Epithelial cell of esophagus (primary cell): ENCODE data around the gene PTGDR.

Experiments used
- DNase-seq: peaks from one replicate; pipeline ENCODE4 v3.0.0; 2010; ENCODE audit warnings: low read depth
- H3K4me3 ChIP-seq: 2 replicates; pipeline ENCODE4 v1.5.1; 2011; ENCODE audit warnings: mild to moderate bottlenecking, low read length, control low read depth
- TF ChIP-seq, protein P1 (sequence below): IDR thresholded peaks from 2 replicates; pipeline ENCODE4 v1.5.1; 2011; ENCODE audit warnings: low read depth, mild to moderate bottlenecking, low read length, control low read depth, inconsistent platforms; ENCODE audit not compliant: insufficient read depth; ENCODE audit errors: missing control alignments

PTGDR gene

DNA sequence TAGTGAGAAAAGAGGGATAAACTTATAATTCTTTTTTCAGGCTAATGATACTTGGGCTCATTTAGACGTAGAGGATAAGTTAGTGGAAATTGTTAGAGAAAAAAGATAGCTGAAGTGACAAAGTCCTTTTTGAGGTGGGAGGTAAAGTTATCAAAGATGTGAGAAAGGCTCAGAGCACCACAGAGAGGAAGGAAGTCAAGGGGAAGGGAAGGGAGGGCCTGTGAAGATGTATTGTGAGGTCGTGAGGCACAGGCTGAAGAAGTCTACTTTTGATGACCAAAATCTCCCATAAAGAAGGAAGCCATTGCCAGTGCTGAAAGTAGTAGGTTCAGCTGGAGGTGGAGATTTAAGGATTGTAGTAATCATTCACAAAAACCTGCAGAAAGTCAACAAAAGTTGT, 19.4 kb upstream of the PTGDR start:
- TF ChIP-seq, protein P1, sequence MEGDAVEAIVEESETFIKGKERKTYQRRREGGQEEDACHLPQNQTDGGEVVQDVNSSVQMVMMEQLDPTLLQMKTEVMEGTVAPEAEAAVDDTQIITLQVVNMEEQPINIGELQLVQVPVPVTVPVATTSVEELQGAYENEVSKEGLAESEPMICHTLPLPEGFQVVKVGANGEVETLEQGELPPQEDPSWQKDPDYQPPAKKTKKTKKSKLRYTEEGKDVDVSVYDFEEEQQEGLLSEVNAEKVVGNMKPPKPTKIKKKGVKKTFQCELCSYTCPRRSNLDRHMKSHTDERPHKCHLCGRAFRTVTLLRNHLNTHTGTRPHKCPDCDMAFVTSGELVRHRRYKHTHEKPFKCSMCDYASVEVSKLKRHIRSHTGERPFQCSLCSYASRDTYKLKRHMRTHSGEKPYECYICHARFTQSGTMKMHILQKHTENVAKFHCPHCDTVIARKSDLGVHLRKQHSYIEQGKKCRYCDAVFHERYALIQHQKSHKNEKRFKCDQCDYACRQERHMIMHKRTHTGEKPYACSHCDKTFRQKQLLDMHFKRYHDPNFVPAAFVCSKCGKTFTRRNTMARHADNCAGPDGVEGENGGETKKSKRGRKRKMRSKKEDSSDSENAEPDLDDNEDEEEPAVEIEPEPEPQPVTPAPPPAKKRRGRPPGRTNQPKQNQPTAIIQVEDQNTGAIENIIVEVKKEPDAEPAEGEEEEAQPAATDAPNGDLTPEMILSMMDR: no peak
- no peak overlapping the region for H3K4me3 ChIP-seq
- no peak for DNase-seq

DNA sequence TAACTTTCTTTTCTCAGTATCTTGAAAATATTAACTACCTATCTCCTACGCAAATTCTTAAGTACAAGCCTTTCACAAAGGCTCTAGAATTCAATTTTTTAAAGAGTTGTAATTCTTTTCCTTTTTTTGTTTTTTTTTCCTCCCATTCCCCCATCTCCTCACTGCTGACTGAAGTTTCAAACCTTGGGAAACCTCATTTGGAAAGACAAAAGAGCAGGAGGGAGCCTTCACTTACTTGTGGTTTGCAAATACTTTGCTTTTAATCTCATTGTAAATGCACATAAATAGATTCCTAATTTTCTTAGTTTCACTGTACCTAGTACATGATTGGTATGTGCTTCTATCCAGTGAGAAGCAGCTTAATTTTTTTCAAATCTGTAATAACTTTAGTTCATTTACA, 15.8 kb upstream of the PTGDR start:
- no peak overlapping the region for H3K4me3 ChIP-seq
- TF ChIP-seq, protein P1: no peak
- DNase-seq: no peak

- H3K4me3 ChIP-seq: no peak overlapping the region
- TF ChIP-seq, protein P1: no peak
- DNase-seq: peak; percentile 7
Measured at GRCh38 chr14:52253503-52253902, 14.0 kb upstream of the PTGDR start.

DNA sequence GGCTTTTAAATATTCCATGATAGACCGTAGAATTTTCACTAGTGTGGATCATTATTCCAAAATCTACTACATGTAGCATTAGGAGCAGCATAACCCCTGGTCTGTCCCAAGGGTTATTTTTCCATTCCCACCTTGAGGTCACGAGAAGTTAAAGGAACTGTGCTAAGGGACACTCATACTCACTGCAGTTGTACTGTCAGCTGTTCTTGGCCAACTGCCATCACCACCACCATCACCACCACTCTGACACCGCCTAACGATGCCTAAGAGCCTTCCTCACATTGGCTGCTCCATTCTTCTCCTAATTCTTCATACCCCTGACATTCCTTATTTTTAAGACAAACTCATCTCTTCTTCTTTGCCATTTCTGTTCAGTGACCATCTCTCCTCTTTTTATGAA, 13.4 kb upstream of the PTGDR start:
- H3K4me3 ChIP-seq: no peak overlapping the region
- TF ChIP-seq, protein P1: no peak
- no peak for DNase-seq

GRCh38 chr14:52258783-52259182, 8.7 kb upstream of the PTGDR start:
- no peak overlapping the region for H3K4me3 ChIP-seq
- TF ChIP-seq, protein P1: no peak
- DNase-seq: no peak

- no peak for DNase-seq
- TF ChIP-seq, protein P1: no peak
- no peak overlapping the region for H3K4me3 ChIP-seq
Measured at GRCh38 chr14:52259434-52259833, 8.1 kb upstream of the PTGDR start.

DNA sequence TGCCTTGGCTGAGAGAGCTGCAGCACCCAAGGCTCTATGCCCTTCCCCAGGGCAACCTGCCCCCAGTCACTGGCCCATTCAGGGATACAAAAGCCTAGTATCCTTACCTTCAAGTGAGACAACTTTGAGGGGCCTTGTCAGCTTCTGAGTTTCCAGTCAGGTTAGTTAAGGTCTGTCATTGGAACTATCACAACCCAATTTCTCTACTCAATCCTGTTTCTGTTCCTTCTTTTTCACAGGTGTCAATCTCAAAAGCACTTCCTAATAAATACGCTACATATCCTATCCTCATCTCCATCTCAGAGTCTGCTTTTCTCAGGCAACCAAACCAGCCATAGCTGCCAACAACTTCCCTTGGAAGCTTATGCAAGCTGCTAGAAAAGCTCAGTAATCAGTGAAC, 4.9 kb upstream of the PTGDR start:
- no peak for DNase-seq
- TF ChIP-seq, protein P1: no peak
- no peak overlapping the region for H3K4me3 ChIP-seq
